A673 (cell line): ENCODE measurements around the gene P2RY12.

Experiments used
- EZH2 ChIP-seq: fragments of 200-600 bp; sonication (generic); IDR thresholded peaks from 2 replicates; pipeline ENCODE4 v1.6.1; 2017; ENCODE audit warnings: borderline replicate concordance, low read depth, mild to moderate bottlenecking, mixed read lengths, antibody characterized with exemption, low read length; ENCODE audit not compliant: poor library complexity, severe bottlenecking
- TF ChIP-seq, protein P1 (sequence below): fragments of 300-800, 200-600 bp; sonication (generic); conservative IDR thresholded peaks from 2 replicates; pipeline ENCODE4 v1.5.1; 2017; ENCODE audit warnings: low read depth, mild to moderate bottlenecking, antibody characterized with exemption, low read length, moderate library complexity, mixed read lengths

DNA sequence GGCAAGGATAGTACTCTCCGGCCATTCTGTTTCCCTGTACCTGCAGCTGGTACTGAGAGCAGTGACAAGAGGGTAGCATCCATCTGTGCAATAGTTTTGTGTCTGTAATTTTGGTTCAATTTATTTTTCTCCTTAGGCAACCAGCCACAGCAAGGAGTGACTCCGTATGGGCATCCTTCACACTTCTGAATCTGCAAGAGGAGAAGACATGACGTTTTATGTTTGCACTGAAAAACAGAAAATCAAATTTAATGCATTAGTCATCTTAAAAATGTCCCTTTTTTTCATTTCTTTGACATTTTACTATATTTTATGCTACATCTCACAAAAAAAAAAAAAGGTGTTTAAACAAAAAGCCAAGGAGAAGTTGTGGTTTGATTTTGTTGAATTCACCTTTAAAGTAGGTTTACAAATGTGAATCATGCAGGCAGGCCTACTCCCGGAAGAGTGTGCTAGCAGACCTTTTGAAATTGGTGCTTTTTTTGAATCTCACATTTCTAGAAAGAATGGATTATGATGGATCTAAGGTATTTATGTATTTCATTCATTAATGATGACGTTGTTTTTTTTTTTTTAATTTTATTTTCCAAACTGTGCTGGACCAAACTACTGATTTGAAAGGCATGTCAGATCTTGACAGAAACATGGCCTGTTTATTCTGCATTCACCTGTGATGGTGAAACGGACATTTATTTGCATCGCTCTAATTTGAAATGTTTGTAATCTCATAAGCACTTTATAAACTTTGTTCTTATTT is 48.2 kb upstream of the P2RY12 start:
- TF ChIP-seq, protein P1, sequence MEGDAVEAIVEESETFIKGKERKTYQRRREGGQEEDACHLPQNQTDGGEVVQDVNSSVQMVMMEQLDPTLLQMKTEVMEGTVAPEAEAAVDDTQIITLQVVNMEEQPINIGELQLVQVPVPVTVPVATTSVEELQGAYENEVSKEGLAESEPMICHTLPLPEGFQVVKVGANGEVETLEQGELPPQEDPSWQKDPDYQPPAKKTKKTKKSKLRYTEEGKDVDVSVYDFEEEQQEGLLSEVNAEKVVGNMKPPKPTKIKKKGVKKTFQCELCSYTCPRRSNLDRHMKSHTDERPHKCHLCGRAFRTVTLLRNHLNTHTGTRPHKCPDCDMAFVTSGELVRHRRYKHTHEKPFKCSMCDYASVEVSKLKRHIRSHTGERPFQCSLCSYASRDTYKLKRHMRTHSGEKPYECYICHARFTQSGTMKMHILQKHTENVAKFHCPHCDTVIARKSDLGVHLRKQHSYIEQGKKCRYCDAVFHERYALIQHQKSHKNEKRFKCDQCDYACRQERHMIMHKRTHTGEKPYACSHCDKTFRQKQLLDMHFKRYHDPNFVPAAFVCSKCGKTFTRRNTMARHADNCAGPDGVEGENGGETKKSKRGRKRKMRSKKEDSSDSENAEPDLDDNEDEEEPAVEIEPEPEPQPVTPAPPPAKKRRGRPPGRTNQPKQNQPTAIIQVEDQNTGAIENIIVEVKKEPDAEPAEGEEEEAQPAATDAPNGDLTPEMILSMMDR: no peak
- TF ChIP-seq EZH2: no peak
